ENCODE measurements around the gene SLC25A44. TPM values are rescaled to one million over a fixed set of nuclear protein-coding genes. Genes with fewer than 3 reads are reported as not detected.

Gene SLC25A44
- total and polyA plus RNA-seq, 11 donors = 5.8 to 29.3 (median 20.5) TPM

- TF ChIP-seq CTCF (IDR thresholded peaks at IDR 0.05) = peak; percentile 54 to 77 (median 67)
- TF ChIP-seq POLR2A (IDR thresholded peaks at IDR 0.05) = no peak
- intact Hi-C loops (cut with DNase I) = loop anchor here in 9 of 10 donors (1.0 to 10.0 kb wide), 7 partner anchors 46 to 171 kb away; partner anchors contain the start of genes PMF1 (in 1 of the 9) and SLC25A44 (in 1 of the 9)
- Histone ChIP-seq H3K27ac (peak overlapping the region in 1 of 12 donors; percentile 18), H3K27me3 (peaks cover 0 to 19% (median 2%) of the 10 kb centered on the region in 9 donors), H3K9me3 (no peaks in the 10 kb centered on the region), H3K4me3 (peak overlapping the region in 3 of 12 donors; percentile 5 to 23 (median 11)), H3K4me1 (peaks cover 5 to 52% (median 17%) of the 10 kb centered on the region in 12 donors), H3K36me3 (no peaks in the 10 kb centered on the region)
- peak; percentile 45 to 68 (median 54) for ATAC-seq
- peak; percentile 77 to 88 (median 82) for DNase-seq
- WGBS, 4 donors = 13 to 18% (median 17%) methylated on average over 13 of the region's 13 CpGs
These were observed 47.7 kb upstream of the SLC25A44 start for GRCh38 chr1:156146020-156146768.

DNA sequence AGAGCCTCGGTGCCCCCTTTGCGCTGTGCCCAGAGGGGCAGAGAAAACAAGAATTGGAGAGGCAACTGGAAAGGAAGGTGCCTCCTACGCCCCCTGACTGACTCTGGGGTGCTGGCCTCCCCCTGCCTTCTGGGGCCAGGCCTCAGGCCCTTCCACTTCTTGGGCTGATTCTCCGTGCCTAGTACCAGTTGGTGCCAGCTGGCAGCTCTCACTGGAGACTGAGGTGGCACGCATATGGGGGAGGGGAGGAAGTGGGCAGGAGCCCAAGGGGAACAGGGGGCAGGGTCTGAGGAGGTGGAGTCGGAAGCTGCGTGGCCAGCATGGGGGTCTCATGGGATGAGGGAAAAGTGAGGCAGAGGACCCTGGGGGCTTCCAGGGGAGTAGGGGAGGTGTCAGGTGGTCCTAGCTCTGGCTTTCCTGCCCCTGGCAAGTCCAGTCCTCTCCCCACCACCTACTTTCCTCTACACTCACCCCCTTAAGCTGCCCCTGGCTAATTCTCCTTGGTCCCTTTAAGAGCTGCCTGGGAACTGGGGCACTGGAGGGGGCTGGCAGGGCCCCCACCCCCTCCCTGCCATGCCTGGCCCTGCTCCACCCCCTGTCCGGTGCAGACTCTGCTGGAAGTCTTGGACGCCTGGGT is 47.0 kb upstream of the SLC25A44 start:
- Histone ChIP-seq H3K27me3 (peaks cover 0 to 26% (median 5%) of the 10 kb centered on the region in 9 donors), H3K9me3 (no peaks in the 10 kb centered on the region), H3K36me3 (no peaks in the 10 kb centered on the region), H3K4me1 (peaks cover 5 to 59% (median 14%) of the 10 kb centered on the region in 12 donors), H3K4me3 (no peak overlapping the region), H3K27ac (no peak overlapping the region)
- ATAC-seq = peak in 3 of 4 donors; percentile 7 to 16 (median 12)
- WGBS, 4 donors = 36 to 47% (median 41%) methylated on average over 7 to 9 of the region's 9 CpGs
- DNase-seq = no peak
- TF ChIP-seq CTCF (IDR thresholded peaks at IDR 0.05) (no peak), POLR2A (IDR thresholded peaks at IDR 0.05) (no peak)
- intact Hi-C loops (cut with DNase I) = loop anchor here in 9 of 10 donors (1.0 to 10.0 kb wide), 7 partner anchors 45 to 170 kb away; partner anchors contain the start of genes PMF1 (in 1 of the 9) and SLC25A44 (in 1 of the 9)

- Histone ChIP-seq H3K36me3 (no peaks in the 10 kb centered on the region), H3K4me3 (no peak overlapping the region), H3K9me3 (no peaks in the 10 kb centered on the region), H3K4me1 (peaks cover 5 to 62% (median 14%) of the 10 kb centered on the region in 12 donors), H3K27ac (peak overlapping the region in 3 of 12 donors; percentile 3 to 82 (median 11)), H3K27me3 (peaks cover 0 to 28% (median 5%) of the 10 kb centered on the region in 9 donors)
- intact Hi-C loops (cut with DNase I) = loop anchor here in 6 of 10 donors (5.0 to 10.0 kb wide), 4 partner anchors 44 to 169 kb away; partner anchors contain the start of genes PMF1 (in 1 of the 6) and SLC25A44 (in 1 of the 6)
- peak in 2 of 4 donors; percentile 23 to 37 for ATAC-seq
- 60 to 75% (median 62%) methylated on average over 6 of the region's 6 CpGs for WGBS, 4 donors
- TF ChIP-seq POLR2A (IDR thresholded peaks at IDR 0.05) = no peak
- no peak for TF ChIP-seq CTCF (IDR thresholded peaks at IDR 0.05)
- peak in 1 of 5 donors; percentile 47 for DNase-seq
These were observed 45.7 kb upstream of the SLC25A44 start for GRCh38 chr1:156148216-156148615.

Data from heart left ventricle (tissue), 16 donors.